ENCODE results near the gene MAG.
"Not testable (repeated sequence)": the region's sequence is repeated elsewhere in the genome, so short reads cannot be mapped to it uniquely, and the experiment has no call there.

MAG gene

GRCh38 chr19:35346193-35347052 lies 54.5 kb downstream of the MAG start:
- DNase-seq (ENCODE audit: low spot score), result no peak

DNA sequence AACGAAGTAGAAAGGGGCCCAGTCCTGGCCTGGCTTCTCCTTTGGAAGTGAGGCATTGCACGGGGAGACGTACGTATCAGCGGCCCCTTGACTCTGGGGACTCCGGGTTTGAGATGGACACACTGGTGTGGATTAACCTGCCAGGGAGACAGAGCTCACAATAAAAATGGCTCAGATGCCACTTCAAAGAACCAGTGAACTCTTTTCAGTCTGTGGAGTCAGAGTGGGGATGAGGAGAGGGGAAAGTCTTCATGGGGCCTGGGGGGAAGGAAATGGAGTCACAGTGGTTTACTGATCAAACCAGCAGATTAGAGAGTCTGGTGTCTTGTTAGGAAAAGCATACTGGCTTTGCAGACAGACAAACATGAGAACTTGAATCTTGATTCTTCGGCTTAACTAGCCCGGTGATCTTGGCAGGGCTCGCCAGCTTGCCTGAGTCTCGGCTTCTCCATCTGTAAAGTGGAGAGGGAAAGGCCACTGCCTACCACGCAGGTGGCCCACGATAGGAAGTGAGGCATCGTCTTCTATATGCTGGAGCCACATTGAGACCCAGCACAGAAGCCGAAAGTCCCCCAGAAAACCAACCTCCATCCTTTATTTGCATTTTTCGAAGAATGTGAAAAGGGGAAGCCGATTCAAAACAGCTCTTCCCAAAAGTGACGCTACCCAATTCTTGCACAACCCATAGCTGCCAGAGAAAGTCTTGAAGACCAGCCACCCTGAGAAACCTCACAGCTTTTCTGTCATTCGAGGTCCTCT lies 55.4 kb downstream of the MAG start, which contains the start of gene FFAR1:
FFAR1 (plus strand) TSS at position 732 of the 759 bp plus-strand sequence. CDS start 3,650 bp downstream, outside the sequence.
- peak; percentile 40 for DNase-seq (ENCODE audit: low spot score)

DNA sequence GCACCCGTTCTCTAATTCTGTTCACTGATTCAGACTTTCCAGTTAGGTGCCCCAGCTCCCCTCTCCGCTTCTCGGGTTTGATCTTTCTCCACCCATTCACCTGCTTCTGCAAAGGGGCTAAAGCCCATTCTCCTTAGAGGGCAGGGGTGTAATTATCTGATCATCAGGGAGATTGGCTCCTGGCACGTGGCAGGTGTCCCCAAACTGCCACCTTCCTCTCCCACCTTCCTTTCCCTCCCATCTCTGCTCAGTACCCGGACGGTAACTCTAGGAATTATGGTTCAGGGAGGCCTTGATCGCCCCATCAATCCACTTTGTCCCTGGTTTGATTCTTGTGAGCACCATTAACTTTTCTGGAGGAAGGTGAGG lies 56.0 kb downstream of the MAG start:
- no peak for DNase-seq (ENCODE audit: low spot score)

DNA sequence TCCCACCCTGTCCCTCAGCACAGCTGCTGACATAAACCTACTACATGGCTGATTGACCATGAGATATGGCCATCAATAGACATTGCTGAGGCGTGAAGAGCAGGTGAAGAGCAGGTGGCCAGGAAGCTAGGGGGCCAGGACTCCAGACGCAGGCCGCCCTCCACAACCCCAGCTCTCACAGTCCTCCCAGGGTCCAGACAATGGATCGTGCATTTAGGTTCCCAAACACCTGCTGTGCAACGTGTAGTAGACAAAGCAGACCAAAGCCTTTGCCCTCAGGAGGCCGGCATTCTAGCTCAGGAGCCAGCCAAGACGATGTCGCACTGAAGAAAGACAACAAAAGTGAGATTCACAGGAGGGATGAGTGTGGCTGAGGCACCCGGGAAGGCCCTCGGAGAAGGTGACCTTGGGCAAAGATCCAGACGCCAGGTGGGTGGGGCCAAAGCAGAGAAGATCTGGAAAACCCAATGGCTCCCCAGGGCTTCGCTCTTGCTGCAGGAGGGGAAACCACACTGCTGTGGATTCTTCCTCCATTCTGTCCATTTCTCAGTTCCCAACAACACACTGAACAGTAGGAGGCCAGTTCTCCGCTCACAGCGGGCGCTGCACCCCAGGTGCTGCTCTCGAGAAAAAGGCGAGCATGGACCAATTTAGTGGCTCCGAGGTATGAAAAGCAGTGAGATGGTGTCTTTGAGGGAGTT lies 57.1 kb downstream of the MAG start:
- DNase-seq (ENCODE audit: low spot score), result no peak

- no peak for DNase-seq (ENCODE audit: low spot score)
These were observed 57.9 kb downstream of the MAG start for GRCh38 chr19:35349614-35350521.

- DNase-seq (ENCODE audit: low spot score), result no peak
These were observed 58.6 kb downstream of the MAG start for GRCh38 chr19:35350591-35350990.

DNA sequence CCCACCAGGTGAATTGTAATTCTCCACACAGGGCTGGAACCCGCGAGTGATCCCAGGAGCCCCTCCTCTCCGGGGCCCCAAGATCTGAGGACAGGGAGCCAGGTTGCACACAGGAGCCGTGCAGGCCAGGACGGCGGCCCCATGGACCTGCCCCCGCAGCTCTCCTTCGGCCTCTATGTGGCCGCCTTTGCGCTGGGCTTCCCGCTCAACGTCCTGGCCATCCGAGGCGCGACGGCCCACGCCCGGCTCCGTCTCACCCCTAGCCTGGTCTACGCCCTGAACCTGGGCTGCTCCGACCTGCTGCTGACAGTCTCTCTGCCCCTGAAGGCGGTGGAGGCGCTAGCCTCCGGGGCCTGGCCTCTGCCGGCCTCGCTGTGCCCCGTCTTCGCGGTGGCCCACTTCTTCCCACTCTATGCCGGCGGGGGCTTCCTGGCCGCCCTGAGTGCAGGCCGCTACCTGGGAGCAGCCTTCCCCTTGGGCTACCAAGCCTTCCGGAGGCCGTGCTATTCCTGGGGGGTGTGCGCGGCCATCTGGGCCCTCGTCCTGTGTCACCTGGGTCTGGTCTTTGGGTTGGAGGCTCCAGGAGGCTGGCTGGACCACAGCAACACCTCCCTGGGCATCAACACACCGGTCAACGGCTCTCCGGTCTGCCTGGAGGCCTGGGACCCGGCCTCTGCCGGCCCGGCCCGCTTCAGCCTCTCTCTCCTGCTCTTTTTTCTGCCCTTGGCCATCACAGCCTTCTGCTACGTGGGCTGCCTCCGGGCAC lies 59.6 kb downstream of the MAG start:
- no peak for DNase-seq (ENCODE audit: low spot score)

DNA sequence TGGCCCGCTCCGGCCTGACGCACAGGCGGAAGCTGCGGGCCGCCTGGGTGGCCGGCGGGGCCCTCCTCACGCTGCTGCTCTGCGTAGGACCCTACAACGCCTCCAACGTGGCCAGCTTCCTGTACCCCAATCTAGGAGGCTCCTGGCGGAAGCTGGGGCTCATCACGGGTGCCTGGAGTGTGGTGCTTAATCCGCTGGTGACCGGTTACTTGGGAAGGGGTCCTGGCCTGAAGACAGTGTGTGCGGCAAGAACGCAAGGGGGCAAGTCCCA lies 60.2 kb downstream of the MAG start:
- DNase-seq (ENCODE audit: low spot score), result no peak

DNA sequence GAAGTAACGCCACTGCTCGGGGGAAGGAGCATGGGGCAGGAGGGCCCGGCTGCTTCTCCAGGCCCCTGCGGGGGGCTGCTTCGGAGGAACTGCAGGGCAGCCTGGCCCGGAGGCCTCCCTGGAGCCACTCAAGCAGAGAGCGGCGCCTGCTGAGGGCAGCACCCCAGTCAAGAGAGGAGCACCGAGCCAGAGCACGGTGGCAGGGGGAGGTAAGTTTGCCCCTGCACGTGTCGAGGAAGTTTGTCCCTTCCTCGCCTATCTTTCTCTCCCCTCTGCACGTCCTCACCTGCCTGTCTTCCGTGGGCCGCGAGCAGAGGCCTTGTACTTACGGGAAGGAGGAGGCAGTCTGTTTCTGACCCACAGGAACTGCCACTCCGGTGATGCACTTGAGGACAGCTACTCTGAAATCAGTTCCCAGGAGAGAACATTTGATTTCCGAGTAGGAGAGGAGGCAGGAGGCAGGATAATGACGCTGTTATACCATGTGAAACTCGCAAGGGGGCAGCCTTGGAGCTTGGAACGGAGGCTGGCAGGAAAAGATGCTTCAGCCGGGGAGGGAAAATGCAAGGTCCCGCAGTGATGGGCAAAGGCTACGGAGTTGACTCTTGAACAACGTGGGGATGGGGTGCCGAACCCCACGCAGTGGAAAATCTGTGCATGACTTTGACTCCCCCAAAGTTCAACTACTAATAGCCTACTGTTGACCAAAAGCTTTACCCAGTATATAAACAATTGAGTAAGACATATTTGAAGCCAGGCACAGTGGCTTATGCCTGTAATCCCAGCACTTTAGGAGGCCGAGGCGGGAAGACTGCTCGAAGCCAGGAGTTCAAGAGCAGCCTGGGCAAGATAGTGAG lies 60.7 kb downstream of the MAG start:
- DNase-seq (ENCODE audit: low spot score), result peak; percentile 89

GRCh38 chr19:35353635-35354034 lies 61.7 kb downstream of the MAG start:
- no peak for DNase-seq (ENCODE audit: low spot score)

- DNase-seq (ENCODE audit: low spot score), result no peak
These were observed 62.9 kb downstream of the MAG start for GRCh38 chr19:35354898-35355297.

DNA sequence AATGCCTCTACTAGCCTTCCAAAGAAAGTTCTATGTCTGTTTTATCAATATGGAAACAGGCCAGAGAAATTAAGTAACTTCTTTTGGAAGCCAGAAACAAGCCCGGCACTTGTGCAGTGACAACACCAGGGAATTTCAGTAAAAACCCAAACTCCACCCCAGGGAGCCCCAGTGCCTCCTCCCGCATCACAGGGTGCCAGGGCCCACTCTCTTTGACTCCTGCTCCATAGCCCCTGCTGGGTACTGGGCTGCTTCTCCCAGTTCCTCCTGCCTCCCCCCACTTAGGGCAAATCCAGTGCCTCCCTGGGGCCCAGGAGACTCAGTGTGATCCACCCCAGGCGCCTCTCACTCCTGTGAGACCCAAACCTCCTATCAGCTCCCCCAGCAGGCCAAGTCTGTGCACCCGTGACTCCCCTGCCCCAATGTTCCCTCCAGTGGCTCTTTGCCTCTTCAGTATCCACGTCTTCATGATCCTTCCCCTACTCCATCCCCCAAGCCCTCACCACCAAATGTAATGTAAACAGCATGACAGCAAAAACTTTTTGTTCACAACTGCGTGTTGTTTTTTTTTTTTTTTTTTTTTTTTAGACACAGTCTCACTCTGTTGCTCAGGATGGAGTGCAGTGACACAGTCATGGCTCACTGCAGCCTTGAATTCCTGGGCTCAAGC lies 64.0 kb downstream of the MAG start:
- no peak for DNase-seq (ENCODE audit: low spot score)

- DNase-seq (ENCODE audit: low spot score), result peak; percentile 68
These were observed 66.1 kb downstream of the MAG start, which contains the start of gene FFAR3 for GRCh38 chr19:35357867-35358573. FFAR3 (plus strand) TSS chr19:35358460; CDS start chr19:35358891, 431 bp downstream.

- not testable (repeated sequence) for DNase-seq (ENCODE audit: low spot score)
These were observed 66.9 kb downstream of the MAG start for GRCh38 chr19:35358834-35359233.

DNA sequence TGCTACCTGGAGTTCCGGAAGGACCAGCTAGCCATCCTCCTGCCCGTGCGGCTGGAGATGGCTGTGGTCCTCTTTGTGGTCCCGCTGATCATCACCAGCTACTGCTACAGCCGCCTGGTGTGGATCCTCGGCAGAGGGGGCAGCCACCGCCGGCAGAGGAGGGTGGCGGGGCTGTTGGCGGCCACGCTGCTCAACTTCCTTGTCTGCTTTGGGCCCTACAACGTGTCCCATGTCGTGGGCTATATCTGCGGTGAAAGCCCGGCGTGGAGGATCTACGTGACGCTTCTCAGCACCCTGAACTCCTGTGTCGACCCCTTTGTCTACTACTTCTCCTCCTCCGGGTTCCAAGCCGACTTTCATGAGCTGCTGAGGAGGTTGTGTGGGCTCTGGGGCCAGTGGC lies 67.4 kb downstream of the MAG start:
- DNase-seq (ENCODE audit: low spot score), result not testable (repeated sequence)

DNA sequence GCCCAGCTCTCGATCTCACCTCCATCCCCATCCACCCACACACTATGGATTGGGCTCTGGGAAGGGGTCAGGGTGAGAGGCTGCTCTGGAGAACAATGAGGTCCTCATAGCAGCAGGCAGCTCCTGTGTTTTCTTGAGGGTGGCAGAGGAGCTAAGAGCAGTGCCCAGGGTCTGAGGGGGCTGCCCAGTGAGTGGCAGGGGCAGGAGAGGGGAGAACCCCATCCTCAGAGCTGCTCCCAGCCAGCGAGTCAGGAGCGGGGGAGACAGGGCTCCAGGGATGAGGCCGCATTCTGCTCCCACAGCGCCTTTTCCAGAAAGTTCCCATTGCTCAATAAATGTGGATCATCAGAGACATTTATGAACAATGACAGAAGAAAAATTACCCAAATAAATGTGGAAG lies 68.1 kb downstream of the MAG start:
- not testable (repeated sequence) for DNase-seq (ENCODE audit: low spot score)

- DNase-seq (ENCODE audit: low spot score), result no peak
These were observed 69.0 kb downstream of the MAG start for GRCh38 chr19:35360880-35361420.

GRCh38 chr19:35362261-35363000 lies 70.5 kb downstream of the MAG start:
- no peak for DNase-seq (ENCODE audit: low spot score)

All from Ammon's horn (tissue), 1 donor.